ENCODE data around the gene ABLIM3. TPM values are rescaled to one million over a fixed set of nuclear protein-coding genes. Genes with fewer than 3 reads are reported as not detected.

The ABLIM3 gene
- total and polyA plus RNA-seq, 2 donors (not counting 3 experiments of a cell fraction or from before 2014, with no cell fraction given), result 16.7 to 42.1 TPM

- FAIRE-seq (no peak), DNase-seq (ENCODE audit: low read depth, low spot score) (no peak)
- dilution Hi-C loops (cut with MboI; ENCODE audit: extremely low pct_ligation_motif_present, low sequenced_read_pairs), result loop anchor here (25.0 kb wide), 1 partner anchor 381 kb away; no protein-coding TSS in a partner anchor
- Histone ChIP-seq H3K79me2 (ENCODE audit: control insufficient read depth, insufficient read depth, low read length) (no peaks in the 10 kb centered on the region), H3K36me3 (ENCODE audit: control insufficient read depth in 2 of 2, extremely low read depth in 1 of 2, insufficient read depth in 2 of 2, low read length in 2 of 2) (no peaks in the 10 kb centered on the region), H2AFZ (ENCODE audit: low read depth, low read length) (no peak overlapping the region), H3K4me2 (ENCODE audit: insufficient read depth, low read length) (no peak overlapping the region), H3K9ac (replicated peaks; ENCODE audit: extremely low read depth, insufficient read depth, low read length) (no peak overlapping the region), H3K9me3 (replicated peaks; ENCODE audit: control insufficient read depth, insufficient read depth, low read length) (no peaks in the 10 kb centered on the region), H4K20me1 (replicated peaks; ENCODE audit: control insufficient read depth, extremely low read depth, insufficient read depth, low read length) (no peaks in the 10 kb centered on the region), H3K4me1 (ENCODE audit: control insufficient read depth, extremely low read depth, insufficient read depth, low read length) (peaks cover 6% of the 10 kb centered on the region), H3K9me1 (replicated peaks; ENCODE audit: control insufficient read depth, extremely low read depth, insufficient read depth, low read length) (no peaks in the 10 kb centered on the region), H3K27ac (ENCODE audit: insufficient read depth, low read depth, low read length) (no peak overlapping the region), H3K27me3 (ENCODE audit: control insufficient read depth in 2 of 2, insufficient read depth in 2 of 2, low read length in 2 of 2) (no peaks in the 10 kb centered on the region), H3K4me3 (replicated peaks in 1 of 3; ENCODE audit: insufficient read depth in 1 of 3, low read depth in 1 of 3, low read length in 3 of 3) (no peak overlapping the region)
- ChIA-PET CTCF (interaction anchor here (0.6 to 5.1 kb wide), 5 partner anchors 83 to 387 kb away, joined by 4 to 278 read pairs (median 6); no protein-coding TSS in a partner anchor), POLR2A (no interaction called here)
- TF ChIP-seq EZH2 (IDR thresholded peaks at IDR 0.05; ENCODE audit: borderline replicate concordance, low read depth, low read length, severe bottlenecking) (no peak), JUN (IDR thresholded peaks at IDR 0.05; ENCODE audit: borderline replicate concordance, insufficient read depth, insufficient read length, low read depth) (no peak), POLR2A (IDR thresholded peaks at IDR 0.05; ENCODE audit: low read depth, low read length) (no peak), FOS (IDR thresholded peaks at IDR 0.05; ENCODE audit: borderline replicate concordance, insufficient read depth, low read length) (no peak), CTCF (IDR thresholded peaks at IDR 0.05; ENCODE audit: extremely low read depth in 1 of 2, insufficient read depth in 1 of 2, low read depth in 1 of 2, low read length in 2 of 2) (no peak), MYC (IDR thresholded peaks at IDR 0.05; ENCODE audit: low read depth, low read length) (no peak), POLR2AphosphoS5 (IDR thresholded peaks at IDR 0.05; ENCODE audit: insufficient read depth, low read depth, low read length) (no peak), GATA2 (IDR thresholded peaks at IDR 0.05; ENCODE audit: insufficient read depth, insufficient read length, low read depth, low read length) (no peak), MAX (IDR thresholded peaks at IDR 0.05; ENCODE audit: insufficient read depth, insufficient read length) (no peak)
- no TSS peak for BruUV-seq (replicated peaks)
- intact Hi-C loops (cut with micrococcal nuclease), result no loop called here
These were observed 22.8 kb upstream of the ABLIM3 start for GRCh38 chr5:149118463-149118862.
